Measurements from ENCODE around the gene PNPLA1. TPM values are rescaled to one million over a fixed set of nuclear protein-coding genes. Genes with fewer than 3 reads are reported as not detected.

The PNPLA1 gene
- total RNA-seq, 1 experiment from 2014 or later = not detected

- ATAC-seq (no peak), DNase-seq (ENCODE audit: low read depth, low spot score) (no peak)
- H3K27ac ChIP-seq (ENCODE audit: low read length) = no peak overlapping the region
- in situ Hi-C loops (cut with HindIII; ENCODE audit: low pct_unique_long_range_greater_than_20kb, low sequenced_read_pairs) = no loop called here
- no peaks in the 10 kb centered on the region for H3K36me3 ChIP-seq (ENCODE audit: control insufficient read depth, insufficient read depth, low read length)
- ChIA-PET CTCF (no interaction called here), POLR2A (no interaction called here)
- H3K9me3 ChIP-seq (ENCODE audit: control insufficient read depth, insufficient read depth, low read depth, low read length) = no peaks in the 10 kb centered on the region
- peaks cover 5% of the 10 kb centered on the region; the same call in 1 of the 2 replicates for H3K27me3 ChIP-seq (ENCODE audit: control insufficient read depth, insufficient read depth, low read length)
- H3K4me1 ChIP-seq (ENCODE audit: control insufficient read depth, insufficient read depth, low read length) = peaks cover 10% of the 10 kb centered on the region
- intact Hi-C loops (cut with micrococcal nuclease; ENCODE audit: unreplicated experiment) = no loop called here
- BruUV-seq (replicated peaks) = no TSS peak
- no peak overlapping the region for H3K4me3 ChIP-seq (ENCODE audit: low read depth in 2 of 2, low read length in 2 of 2)
- no peak for TF ChIP-seq CTCF (IDR thresholded peaks at IDR 0.05)
- no peak for TF ChIP-seq POLR2AphosphoS5 (IDR thresholded peaks at IDR 0.05; ENCODE audit: low read depth, low read length)
- no peak for TF ChIP-seq SIN3A (IDR thresholded peaks at IDR 0.05; ENCODE audit: borderline replicate concordance, insufficient read depth, low read depth, low read length)
- no peak for TF ChIP-seq REST (IDR thresholded peaks at IDR 0.05; ENCODE audit: insufficient read depth in 1 of 2, low read depth in 2 of 2, low read length in 1 of 2)
- TF ChIP-seq TCF7L2 (IDR thresholded peaks at IDR 0.05; ENCODE audit: low read depth, low read length) = no peak
These were observed 2.0 kb upstream of the PNPLA1 start for GRCh38 chr6:36267731-36268477.

- H3K27ac ChIP-seq (ENCODE audit: low read length) = no peak overlapping the region
- ChIA-PET CTCF (no interaction called here), POLR2A (interaction anchor here (0.6 kb wide), 1 partner anchor 588 kb away, joined by 10 read pairs; no protein-coding TSS in a partner anchor)
- H3K36me3 ChIP-seq (ENCODE audit: control insufficient read depth, insufficient read depth, low read length) = no peaks in the 10 kb centered on the region
- intact Hi-C loops (cut with micrococcal nuclease; ENCODE audit: unreplicated experiment) = no loop called here
- in situ Hi-C loops (cut with HindIII; ENCODE audit: low pct_unique_long_range_greater_than_20kb, low sequenced_read_pairs) = no loop called here
- H3K4me1 ChIP-seq (ENCODE audit: control insufficient read depth, insufficient read depth, low read length) = peaks cover 10% of the 10 kb centered on the region
- TF ChIP-seq TCF7L2 (IDR thresholded peaks at IDR 0.05; ENCODE audit: low read depth, low read length) (no peak), SIN3A (IDR thresholded peaks at IDR 0.05; ENCODE audit: borderline replicate concordance, insufficient read depth, low read depth, low read length) (no peak), REST (IDR thresholded peaks at IDR 0.05; ENCODE audit: insufficient read depth in 1 of 2, low read depth in 2 of 2, low read length in 1 of 2) (no peak), CTCF (IDR thresholded peaks at IDR 0.05) (no peak), POLR2AphosphoS5 (IDR thresholded peaks at IDR 0.05; ENCODE audit: low read depth, low read length) (no peak)
- BruUV-seq (replicated peaks) = no TSS peak
- no peak for ATAC-seq
- H3K27me3 ChIP-seq (ENCODE audit: control insufficient read depth, insufficient read depth, low read length) = peaks cover 3% of the 10 kb centered on the region
- no peak overlapping the region for H3K4me3 ChIP-seq (ENCODE audit: low read depth in 2 of 2, low read length in 2 of 2)
- no peak for DNase-seq (ENCODE audit: low read depth, low spot score)
- H3K9me3 ChIP-seq (ENCODE audit: control insufficient read depth, insufficient read depth, low read depth, low read length) = no peaks in the 10 kb centered on the region
These were observed 1.2 kb upstream of the PNPLA1 start for GRCh38 chr6:36268478-36269275.
